Mesendoderm (in vitro differentiated cells): ENCODE measurements around the gene SPHK1.
"Not testable (repeated sequence)": the region's sequence is repeated elsewhere in the genome, so short reads cannot be mapped to it uniquely, and the experiment has no call there.

Experiments
- DNase-seq: peaks from one replicate; pipeline ENCODE4 v3.0.0; 2013
- H2AK5ac ChIP-seq: 2 replicates; pipeline ENCODE4 v1.6.1; 2013; ENCODE audit warnings: low read length, inconsistent platforms
- H2BK120ac ChIP-seq: 2 replicates; pipeline ENCODE4 v1.6.1; 2013; ENCODE audit warnings: low read depth, mild to moderate bottlenecking, low read length, moderate library complexity, mixed read lengths
- H2BK15ac ChIP-seq: replicated peaks from 2 replicates; pipeline ENCODE4 v1.6.1; 2013; ENCODE audit warnings: low read depth, mild to moderate bottlenecking, moderate library complexity
- H2BK5ac ChIP-seq: 2 replicates; pipeline ENCODE4 v1.6.1; 2013; ENCODE audit warnings: low read length, inconsistent platforms
- H3K18ac ChIP-seq: 2 replicates; pipeline ENCODE4 v1.6.1; 2013; ENCODE audit warnings: mild to moderate bottlenecking, low read length, mixed read lengths
- H3K23ac ChIP-seq: one replicate; pipeline ENCODE4 v1.6.1; 2013; ENCODE audit warnings: low read length
- H3K27ac ChIP-seq: 2 replicates; pipeline ENCODE4 v1.5.1; 2013; ENCODE audit warnings: low read depth, mild to moderate bottlenecking, inconsistent platforms, low read length, moderate library complexity
- H3K27me3 ChIP-seq: 2 replicates; pipeline ENCODE4 v1.6.1; 2013; ENCODE audit warnings: low read length, control low read depth, mild to moderate bottlenecking, inconsistent platforms; ENCODE audit not compliant: insufficient read depth, poor library complexity
- H3K36me3 ChIP-seq: 2 replicates; pipeline ENCODE4 v1.6.1; 2013; ENCODE audit warnings: low read length, inconsistent platforms; ENCODE audit not compliant: control insufficient read depth, insufficient read depth
- H3K4ac ChIP-seq: one replicate; pipeline ENCODE4 v1.6.1; 2013; ENCODE audit warnings: low read depth, mild to moderate bottlenecking, low read length, moderate library complexity
- H3K4me1 ChIP-seq: 2 replicates; pipeline ENCODE4 v1.6.1; 2013; ENCODE audit warnings: low read depth, low read length, inconsistent platforms; ENCODE audit not compliant: control insufficient read depth
- H3K4me2 ChIP-seq: 2 replicates; pipeline ENCODE4 v1.6.1; 2013; ENCODE audit warnings: low read length
- H3K4me3 ChIP-seq: 2 replicates; pipeline ENCODE4 v1.5.1; 2013; ENCODE audit warnings: mild to moderate bottlenecking, low read length
- H3K56ac ChIP-seq: one replicate; pipeline ENCODE4 v1.6.1; 2013; ENCODE audit warnings: low read length
- H3K79me1 ChIP-seq: 2 replicates; pipeline ENCODE4 v1.6.1; 2013; ENCODE audit warnings: low read length, inconsistent platforms
- H3K79me2 ChIP-seq: 2 replicates; pipeline ENCODE4 v1.6.1; 2013; ENCODE audit warnings: mild to moderate bottlenecking, low read length; ENCODE audit not compliant: control insufficient read depth, insufficient read depth
- H3K9ac ChIP-seq: 2 replicates; pipeline ENCODE4 v1.6.1; 2013; ENCODE audit warnings: low read length, inconsistent platforms
- H4K5ac ChIP-seq: one replicate; pipeline ENCODE4 v1.6.1; 2013; ENCODE audit warnings: low read length
- H4K8ac ChIP-seq: one replicate; pipeline ENCODE4 v1.6.1; 2013; ENCODE audit warnings: low read depth, mild to moderate bottlenecking, control low read depth, low read length, moderate library complexity
- WGBS: extraction: QIAGEN DNeasy Blood & Tissue Kit; methylation state at CpG from one replicate; pipeline ENCODE4 v1.1.7; 2013; ENCODE audit warnings: low lambda C conversion rate, missing lambda C conversion rate; ENCODE audit not compliant: insufficient coverage; ENCODE audit errors: extremely low coverage; 5-methylcytosine and 5-hydroxymethylcytosine counted together

Gene SPHK1

GRCh38 chr17:76357597-76358158 lies 26.7 kb upstream of the SPHK1 start:
- Histone ChIP-seq H3K4me2 (no peak overlapping the region), H2BK120ac (no peak overlapping the region), H4K5ac (no peak overlapping the region), H3K4me3 (no peak overlapping the region), H4K8ac (no peak overlapping the region), H3K79me2 (peaks cover 1% of the 10 kb centered on the region), H3K79me1 (peaks cover 3% of the 10 kb centered on the region), H3K36me3 (no peaks in the 10 kb centered on the region), H3K9ac (no peak overlapping the region), H2BK5ac (no peak overlapping the region), H3K18ac (no peak overlapping the region), H2BK15ac (no peak overlapping the region), H3K56ac (no peak overlapping the region), H3K23ac (no peak overlapping the region), H3K27me3 (no peaks in the 10 kb centered on the region), H3K4me1 (no peaks in the 10 kb centered on the region), H3K27ac (no peak overlapping the region), H2AK5ac (no peak overlapping the region), H3K4ac (no peak overlapping the region)
- WGBS: no CpG with 5 or more reads among the region's 6 CpGs
- DNase-seq: no peak

- Histone ChIP-seq H3K4me1 (no peaks in the 10 kb centered on the region), H3K27me3 (no peaks in the 10 kb centered on the region), H2BK15ac (no peak overlapping the region), H3K23ac (no peak overlapping the region), H2BK120ac (no peak overlapping the region), H3K79me1 (no peaks in the 10 kb centered on the region), H4K5ac (no peak overlapping the region), H3K4ac (no peak overlapping the region), H3K4me3 (no peak overlapping the region), H3K56ac (no peak overlapping the region), H3K79me2 (no peaks in the 10 kb centered on the region), H4K8ac (no peak overlapping the region), H3K27ac (no peak overlapping the region), H3K36me3 (no peaks in the 10 kb centered on the region), H2BK5ac (no peak overlapping the region), H3K18ac (no peak overlapping the region), H2AK5ac (no peak overlapping the region), H3K4me2 (no peak overlapping the region), H3K9ac (no peak overlapping the region)
- DNase-seq: no peak
- no CpG with 5 or more reads among the region's 6 CpGs for WGBS
Measured at GRCh38 chr17:76359375-76359774, 25.0 kb upstream of the SPHK1 start.

GRCh38 chr17:76359776-76360175 lies 24.6 kb upstream of the SPHK1 start:
- H3K4ac ChIP-seq, H3K79me2 ChIP-seq, H2BK15ac ChIP-seq, H2BK5ac ChIP-seq, H3K4me2 ChIP-seq, H3K79me1 ChIP-seq, H3K9ac ChIP-seq, H3K4me3 ChIP-seq, H3K27me3 ChIP-seq, H3K18ac ChIP-seq, H2AK5ac ChIP-seq, H3K36me3 ChIP-seq, H3K4me1 ChIP-seq, H3K27ac ChIP-seq, H4K8ac ChIP-seq, H2BK120ac ChIP-seq, H3K56ac ChIP-seq, H3K23ac ChIP-seq, H4K5ac ChIP-seq: not testable (repeated sequence)
- no CpG with 5 or more reads among the region's 6 CpGs for WGBS
- DNase-seq: peak; percentile 37

- Histone ChIP-seq H3K9ac (no peak overlapping the region), H2BK15ac (no peak overlapping the region), H2BK120ac (no peak overlapping the region), H3K4ac (no peak overlapping the region), H3K18ac (no peak overlapping the region), H3K4me1 (no peaks in the 10 kb centered on the region), H4K8ac (no peak overlapping the region), H3K79me1 (no peaks in the 10 kb centered on the region), H2AK5ac (no peak overlapping the region), H3K79me2 (no peaks in the 10 kb centered on the region), H3K27me3 (no peaks in the 10 kb centered on the region), H3K4me3 (no peak overlapping the region), H2BK5ac (no peak overlapping the region), H4K5ac (no peak overlapping the region), H3K4me2 (no peak overlapping the region), H3K36me3 (no peaks in the 10 kb centered on the region), H3K27ac (no peak overlapping the region), H3K56ac (no peak overlapping the region), H3K23ac (no peak overlapping the region)
- no peak for DNase-seq
- whole genome bisulfite sequencing: no CpG with 5 or more reads among the region's 2 CpGs
Measured at GRCh38 chr17:76360461-76360860, 23.9 kb upstream of the SPHK1 start.

GRCh38 chr17:76363107-76363842 lies 21.1 kb upstream of the SPHK1 start:
- Histone ChIP-seq H3K79me2 (no peaks in the 10 kb centered on the region), H3K56ac (no peak overlapping the region), H3K79me1 (no peaks in the 10 kb centered on the region), H2BK5ac (no peak overlapping the region), H3K36me3 (no peaks in the 10 kb centered on the region), H3K9ac (no peak overlapping the region), H2AK5ac (no peak overlapping the region), H3K4me1 (no peaks in the 10 kb centered on the region), H2BK15ac (no peak overlapping the region), H4K8ac (no peak overlapping the region), H3K23ac (no peak overlapping the region), H3K27ac (no peak overlapping the region), H2BK120ac (no peak overlapping the region), H3K18ac (no peak overlapping the region), H3K4me3 (no peak overlapping the region), H3K27me3 (no peaks in the 10 kb centered on the region), H3K4ac (no peak overlapping the region), H3K4me2 (no peak overlapping the region), H4K5ac (no peak overlapping the region)
- DNase-seq: no peak
- WGBS: no CpG with 5 or more reads among the region's 11 CpGs
